IMR-90 (cell line): ENCODE measurements around the gene SERPINE2. TPM values are rescaled to one million over a fixed set of nuclear protein-coding genes. Genes with fewer than 3 reads are reported as not detected.

ENCODE experiments used
- ATAC-seq: fragments of 200-7000 bp; cut with Tn5 transposase; 2 replicates; pipeline ENCODE4 v1.9.1; 2020; ENCODE audit warnings: low read depth, mild to moderate bottlenecking, moderate library complexity
- BruUV-seq: library from RNA; stranded (reverse); fragments of 400-500 nt; replicated peaks from 2 replicates; lab custom pipeline; 2021; lab: Mats Ljungman, UMichigan
- CTCF ChIA-PET: fragments of 300-600 bp; formaldehyde crosslinking; extraction: SDS; loops from one replicate; lab custom pipeline; 2021; ENCODE audit warnings: antibody characterized with exemption; lab: Yijun Ruan, JAX
- POLR2A ChIA-PET: fragments of 300-600 bp; sonication (Branson Sonifier 250); formaldehyde crosslinking; loops from one replicate; lab custom pipeline; 2022; ENCODE audit warnings: antibody characterized with exemption; ENCODE audit not compliant: unreplicated experiment; lab: Charles Lee
- DNase-seq: peaks from one replicate; pipeline ENCODE4 v3.0.0; 2013
- H2AFZ ChIP-seq: replicated peaks from 2 replicates; pipeline ENCODE3; 2013; ENCODE audit warnings: low read length, mild to moderate bottlenecking; ENCODE audit not compliant: poor library complexity
- H2AK5ac ChIP-seq: 2 replicates; pipeline ENCODE4 v1.6.1; 2013; ENCODE audit warnings: low read depth, low read length, inconsistent platforms
- H2AK9ac ChIP-seq: replicated peaks from 2 replicates; pipeline ENCODE3; 2013; ENCODE audit warnings: mild to moderate bottlenecking, low read depth, low read length, moderate library complexity; ENCODE audit not compliant: poor library complexity
- H2BK120ac ChIP-seq: 2 replicates; pipeline ENCODE4 v1.6.1; 2013; ENCODE audit warnings: low read depth, low read length, inconsistent platforms
- H2BK15ac ChIP-seq: 3 replicates; pipeline ENCODE4 v1.6.1; 2013; ENCODE audit warnings: low read depth, low read length, inconsistent platforms
- H2BK20ac ChIP-seq: 2 replicates; pipeline ENCODE4 v1.6.1; 2013; ENCODE audit warnings: low read depth, mild to moderate bottlenecking, inconsistent platforms, low read length, moderate library complexity
- H2BK5ac ChIP-seq: 2 replicates; pipeline ENCODE4 v1.6.1; 2013; ENCODE audit warnings: mild to moderate bottlenecking, low read depth, low read length, inconsistent platforms; ENCODE audit not compliant: poor library complexity, severe bottlenecking
- H3K14ac ChIP-seq: replicated peaks from 2 replicates; pipeline ENCODE4 v1.6.1; 2013; ENCODE audit warnings: low read depth, low read length, inconsistent platforms
- H3K18ac ChIP-seq: 2 replicates; pipeline ENCODE4 v1.6.1; 2013; ENCODE audit warnings: low read depth, low read length, control low read depth
- H3K23ac ChIP-seq: 2 replicates; pipeline ENCODE4 v1.6.1; 2013; ENCODE audit warnings: low read depth, low read length, inconsistent platforms
- H3K27ac ChIP-seq: 2 replicates; pipeline ENCODE4 v1.5.1; 2013; ENCODE audit warnings: mild to moderate bottlenecking, control low read depth, low read length; ENCODE audit not compliant: insufficient read depth
- H3K27me3 ChIP-seq: 2 replicates; pipeline ENCODE4 v1.6.1; 2013; ENCODE audit warnings: low read length; ENCODE audit not compliant: control insufficient read depth, insufficient read depth
- H3K36me3 ChIP-seq: 2 replicates; pipeline ENCODE4 v1.6.1; 2013; ENCODE audit warnings: low read length, mixed read lengths; ENCODE audit not compliant: control insufficient read depth, insufficient read depth
- H3K4ac ChIP-seq: 2 replicates; pipeline ENCODE4 v1.6.1; 2013; ENCODE audit warnings: low read depth, low read length, inconsistent platforms
- H3K4me1 ChIP-seq: 2 replicates; pipeline ENCODE4 v1.6.1; 2013; ENCODE audit warnings: low read length, mixed read lengths; ENCODE audit not compliant: control insufficient read depth, insufficient read depth
- H3K4me2 ChIP-seq: 2 replicates; pipeline ENCODE4 v1.6.1; 2013; ENCODE audit warnings: low read depth, mild to moderate bottlenecking, control low read depth, low read length, moderate library complexity
- H3K4me3 ChIP-seq: 2 replicates; pipeline ENCODE4 v1.5.1; 2013; ENCODE audit warnings: low read depth, mild to moderate bottlenecking, control low read depth, low read length, moderate library complexity; ENCODE audit not compliant: insufficient read depth
- H3K56ac ChIP-seq: 2 replicates; pipeline ENCODE4 v1.6.1; 2013; ENCODE audit warnings: low read length, inconsistent platforms; ENCODE audit not compliant: insufficient read depth; ENCODE audit errors: extremely low read depth
- H3K79me1 ChIP-seq, 2 experiments: 2 replicates each; pipeline ENCODE4 v1.6.1; 2013; ENCODE audit warnings: low read length in 2 of 2, inconsistent platforms in 1 of 2, low read depth in 1 of 2
- H3K9ac ChIP-seq: 2 replicates; pipeline ENCODE4 v1.6.1; 2013; ENCODE audit warnings: low read depth, low read length, control low read depth
- H3K9me1 ChIP-seq: 2 replicates; pipeline ENCODE4 v1.6.1; 2013; ENCODE audit warnings: low read length, inconsistent platforms; ENCODE audit not compliant: insufficient read depth
- H3K9me3 ChIP-seq: 2 replicates; pipeline ENCODE4 v1.6.1; 2013; ENCODE audit warnings: low read length; ENCODE audit not compliant: control insufficient read depth, insufficient read depth
- H4K20me1 ChIP-seq: 2 replicates; pipeline ENCODE4 v1.6.1; 2013; ENCODE audit warnings: low read length, inconsistent platforms; ENCODE audit not compliant: insufficient read depth
- H4K5ac ChIP-seq: 2 replicates; pipeline ENCODE4 v1.6.1; 2013; ENCODE audit warnings: mild to moderate bottlenecking, low read depth, low read length, control low read depth
- H4K8ac ChIP-seq, 2 experiments: 2 replicates each; pipeline ENCODE4 v1.6.1; 2013; ENCODE audit warnings: low read depth in 2 of 2, low read length in 2 of 2, control low read depth in 1 of 2, inconsistent platforms in 1 of 2
- H4K91ac ChIP-seq: 2 replicates; pipeline ENCODE4 v1.6.1; 2013; ENCODE audit warnings: low read depth, low read length, inconsistent platforms; ENCODE audit not compliant: insufficient read depth
- FOS ChIP-seq: fragments of 150-350 bp; IDR thresholded peaks from 2 replicates; pipeline ENCODE4 v1.6.1; 2016; ENCODE audit warnings: low read depth, low read length
- MAFK ChIP-seq: IDR thresholded peaks from 2 replicates; pipeline ENCODE4 v1.6.1; 2012; ENCODE audit warnings: low read depth, low read length, improper control_type of control experiment
- MAZ ChIP-seq: IDR thresholded peaks from 2 replicates; pipeline ENCODE4 v1.6.1; 2012; ENCODE audit warnings: low read depth, mild to moderate bottlenecking, low read length, improper control_type of control experiment, moderate library complexity, borderline replicate concordance
- NFE2L2 ChIP-seq: fragments of 150-350 bp; IDR thresholded peaks from 2 replicates; pipeline ENCODE4 v1.6.1; 2016; ENCODE audit warnings: low read depth, mild to moderate bottlenecking, low read length
- POLR2A ChIP-seq: IDR thresholded peaks from 2 replicates; pipeline ENCODE4 v1.6.1; 2012; ENCODE audit warnings: mild to moderate bottlenecking, low read depth, low read length
- RAD21 ChIP-seq: IDR thresholded peaks from 2 replicates; pipeline ENCODE4 v1.6.1; 2012; ENCODE audit warnings: low read length, improper control_type of control experiment
- RCOR1 ChIP-seq: IDR thresholded peaks from 2 replicates; pipeline ENCODE4 v1.6.1; 2012; ENCODE audit warnings: mild to moderate bottlenecking, low read length, improper control_type of control experiment; ENCODE audit not compliant: insufficient replicate concordance
- WGBS, 2 experiments: methylation state at CpG; one replicate each; pipeline versions ENCODE4 v1.1.5 to v1.1.7; 2013; ENCODE audit warnings: missing lambda C conversion rate in 2 of 2; ENCODE audit not compliant: insufficient read length in 1 of 2; ENCODE audit errors: extremely low coverage in 2 of 2; 5-methylcytosine and 5-hydroxymethylcytosine counted together
- dilution Hi-C: fragments of 300-500 bp; cut with HindIII; formaldehyde crosslinking; loops from one replicate; pipeline ENCODE4 v1.14.3; 2018; ENCODE audit warnings: low sequenced_read_pairs; ENCODE audit not compliant: unreplicated experiment
- in situ Hi-C: fragments of 300-500 bp; cut with MboI; formaldehyde crosslinking; loops from 3 replicates; pipeline ENCODE4 v1.14.3; 2019; ENCODE audit warnings: low sequenced_read_pairs, inconsistent platforms, mixed read lengths
- intact Hi-C: fragments of 100-400 bp; cut with micrococcal nuclease; formaldehyde crosslinking; loops from 2 replicates; pipeline ENCODE4 v1.10.0; 2022
- polyA plus RNA-seq, 3 experiments: library from polyadenylated mRNA; depleted of rRNA; stranded (reverse); fragments of >200 nt; gene quantifications; 2 replicates each; pipeline ENCODE4 v1.2.3, GENCODE V29; 2012; ENCODE audit warnings: low replicate concordance in 1 of 3
- total RNA-seq: library from RNA; depleted of rRNA; stranded (reverse); fragments of >200 nt; gene quantifications from 2 replicates; pipeline ENCODE4 v1.2.3, GENCODE V29; 2012
- TF ChIP-seq, protein P1 (sequence below): fragments of 150-350 bp; IDR thresholded peaks from 2 replicates; pipeline ENCODE4 v1.6.1; 2017; ENCODE audit warnings: mild to moderate bottlenecking, antibody characterized with exemption, low read length, low read depth
- TF ChIP-seq, protein P2 (sequence below): fragments of 150-350 bp; IDR thresholded peaks from 2 replicates; pipeline ENCODE4 v1.6.1; 2016; ENCODE audit warnings: low read depth, mild to moderate bottlenecking, low read length, moderate library complexity, borderline replicate concordance

Gene SERPINE2
- total and polyA plus RNA-seq, 2 of the 4 experiments (the other 2 are of a cell fraction), result 24.0 to 62.7 TPM

DNA sequence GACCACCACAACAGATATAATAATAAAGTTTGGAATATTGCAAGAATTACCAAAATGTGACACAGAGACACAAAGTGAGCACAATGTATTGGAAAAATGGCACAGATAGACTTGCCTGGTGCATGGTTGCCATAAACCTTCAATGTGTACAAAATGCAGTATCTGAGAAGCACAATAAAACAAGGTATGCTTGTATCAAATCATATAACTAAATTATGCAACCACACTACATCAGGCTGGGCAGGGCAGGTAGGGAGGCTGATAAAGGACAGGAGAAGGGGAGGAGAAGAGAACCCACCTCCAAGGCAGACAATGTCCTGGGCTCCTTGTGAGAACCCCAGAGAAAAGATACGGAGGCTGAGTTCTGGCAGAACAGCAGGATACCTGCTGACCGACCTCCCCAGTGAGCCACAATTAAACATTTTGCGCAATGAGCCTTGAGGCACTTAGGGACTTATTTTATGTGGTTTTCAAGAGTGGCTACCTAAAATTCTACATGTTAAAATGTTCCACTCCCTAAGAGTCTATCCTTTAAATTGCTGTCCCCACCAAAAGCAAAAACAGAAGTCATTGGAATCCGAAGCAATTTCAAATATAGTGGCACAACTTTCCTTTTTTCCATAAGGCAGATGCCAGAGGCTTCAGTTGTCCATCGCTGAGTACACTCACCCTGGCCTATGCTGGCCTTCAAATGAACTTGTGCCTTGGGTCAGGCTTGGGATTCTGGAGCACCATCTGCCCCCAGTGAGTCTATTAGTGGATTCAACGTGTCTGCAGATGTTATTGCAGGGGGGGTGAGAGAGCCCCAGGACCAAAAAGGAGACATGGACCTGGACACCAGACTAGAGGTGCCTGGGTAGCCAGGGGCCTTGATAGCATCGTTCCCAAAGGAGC, 110.7 kb downstream of the SERPINE2 start:
- 60% methylated on average over 1 of the region's 7 CpGs; no CpG with 5 or more reads in 1 of the 2 experiments for WGBS, 2 experiments
- Histone ChIP-seq H3K4ac (no peak overlapping the region), H2BK5ac (no peak overlapping the region), H3K56ac (no peak overlapping the region), H3K9me3 (no peaks in the 10 kb centered on the region; the same call in none of the 2 replicates), H2AK9ac (peak overlapping the region; percentile 34), H4K8ac (no peak overlapping the region), H3K27ac (no peak overlapping the region), H2BK15ac (no peak overlapping the region), H3K23ac (no peak overlapping the region), H3K4me2 (no peak overlapping the region), H4K20me1 (peaks cover 50% of the 10 kb centered on the region), H3K4me1 (peaks cover 15% of the 10 kb centered on the region), H3K4me3 (no peak overlapping the region), H2AFZ (no peak overlapping the region), H2AK5ac (peak overlapping the region; percentile 43; the same call in 1 of the 2 replicates), H3K14ac (no peak overlapping the region), H2BK20ac (no peak overlapping the region), H4K91ac (no peak overlapping the region; the same call in 1 of the 2 replicates), H3K36me3 (no peaks in the 10 kb centered on the region), H4K5ac (no peak overlapping the region; the same call in 1 of the 2 replicates), H3K27me3 (no peaks in the 10 kb centered on the region), H2BK120ac (no peak overlapping the region), H3K9ac (no peak overlapping the region), H3K18ac (no peak overlapping the region; the same call in 1 of the 2 replicates), H3K9me1 (peaks cover 13% of the 10 kb centered on the region), H3K79me1 (peaks cover 13 to 70% of the 10 kb centered on the region in 2 experiments; a peak in 3 of 4 replicates)
- DNase-seq (no peak), ATAC-seq (no peak)
- POLR2A ChIA-PET, result no interaction called here
- intact Hi-C loops (no loop called here), in situ Hi-C loops (no loop called here), dilution Hi-C loops (no loop called here)
- BruUV-seq, result no TSS peak
- CTCF ChIA-PET, result no interaction called here
- TF ChIP-seq NFE2L2 (no peak), RAD21 (no peak), POLR2A (no peak), MAZ (no peak), FOS (no peak), RCOR1 (no peak), MAFK (no peak)
- TF ChIP-seq, protein P1, sequence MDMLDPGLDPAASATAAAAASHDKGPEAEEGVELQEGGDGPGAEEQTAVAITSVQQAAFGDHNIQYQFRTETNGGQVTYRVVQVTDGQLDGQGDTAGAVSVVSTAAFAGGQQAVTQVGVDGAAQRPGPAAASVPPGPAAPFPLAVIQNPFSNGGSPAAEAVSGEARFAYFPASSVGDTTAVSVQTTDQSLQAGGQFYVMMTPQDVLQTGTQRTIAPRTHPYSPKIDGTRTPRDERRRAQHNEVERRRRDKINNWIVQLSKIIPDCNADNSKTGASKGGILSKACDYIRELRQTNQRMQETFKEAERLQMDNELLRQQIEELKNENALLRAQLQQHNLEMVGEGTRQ, result no peak
- TF ChIP-seq, protein P2, sequence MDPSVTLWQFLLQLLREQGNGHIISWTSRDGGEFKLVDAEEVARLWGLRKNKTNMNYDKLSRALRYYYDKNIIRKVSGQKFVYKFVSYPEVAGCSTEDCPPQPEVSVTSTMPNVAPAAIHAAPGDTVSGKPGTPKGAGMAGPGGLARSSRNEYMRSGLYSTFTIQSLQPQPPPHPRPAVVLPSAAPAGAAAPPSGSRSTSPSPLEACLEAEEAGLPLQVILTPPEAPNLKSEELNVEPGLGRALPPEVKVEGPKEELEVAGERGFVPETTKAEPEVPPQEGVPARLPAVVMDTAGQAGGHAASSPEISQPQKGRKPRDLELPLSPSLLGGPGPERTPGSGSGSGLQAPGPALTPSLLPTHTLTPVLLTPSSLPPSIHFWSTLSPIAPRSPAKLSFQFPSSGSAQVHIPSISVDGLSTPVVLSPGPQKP, result no peak
